A549 (cell line): Measurements from ENCODE around the gene ARHGAP4. TPM values are rescaled to one million over a fixed set of nuclear protein-coding genes. Genes with fewer than 3 reads are reported as not detected.

Experiments
- ATAC-seq, 2 experiments: fragments of 200-7000 bp in 1 of 2; fragments of >200 bp in 1 of 2; cut with Nextera tagmentation in 1 of 2; cut with Tn5 transposase in 1 of 2; 3 replicates each; pipeline versions ENCODE4 v1.8.0 to v1.9.1; 2018 to 2020; ENCODE audit warnings: mild to moderate bottlenecking in 1 of 2, moderate library complexity in 1 of 2
- CTCF ChIA-PET: fragments of 300-600 bp; sonication (Branson Sonifier 250); formaldehyde crosslinking; extraction: SDS; loops from one replicate; lab custom pipeline; 2021; ENCODE audit warnings: antibody characterized with exemption, inconsistent platforms; lab: Yijun Ruan, JAX
- POLR2A ChIA-PET: fragments of 350-600 bp; formaldehyde crosslinking; extraction: SDS; loops from one replicate; lab custom pipeline; 2021; ENCODE audit warnings: antibody characterized with exemption, inconsistent platforms; lab: Yijun Ruan, JAX
- DNase-seq, 2 experiments: peaks; one replicate each; pipeline versions ENCODE4 v3.0.0 to v3.0.0-alpha.2; 2011 to 2016; ENCODE audit warnings: low read depth in 1 of 2, low spot score in 1 of 2
- FAIRE-seq: peaks from 2 replicates; lab custom pipeline; 2011; peaks lifted over from hg19 to GRCh38; lab: Jason Lieb, UNC
- H3K27ac ChIP-seq, 2 experiments: fragments of >200 bp; sonication (Bioruptor Twin); formaldehyde crosslinking; 3 replicates each; pipeline ENCODE4 v1.5.1; 2016 to 2017
- H3K4me1 ChIP-seq: fragments of >200 bp; sonication (Bioruptor Twin); formaldehyde crosslinking; 3 replicates; pipeline ENCODE4 v1.6.1; 2016
- H3K4me2 ChIP-seq: fragments of >200 bp; sonication (Bioruptor Twin); formaldehyde crosslinking; 3 replicates; pipeline ENCODE4 v1.6.1; 2016
- H3K4me3 ChIP-seq: fragments of >200 bp; sonication (Bioruptor Twin); formaldehyde crosslinking; 3 replicates; pipeline ENCODE4 v1.5.1; 2016
- H3K9me3 ChIP-seq: fragments of >200 bp; sonication (Bioruptor Twin); formaldehyde crosslinking; 3 replicates; pipeline ENCODE4 v1.6.1; 2016
- ATOH8 ChIP-seq: fragments of 250-450 bp; sonication (Bioruptor Pico); IDR thresholded peaks from 2 replicates; pipeline ENCODE4 v1.5.0; 2020; ENCODE audit warnings: low read depth, mild to moderate bottlenecking, moderate library complexity
- BHLHE40 ChIP-seq: IDR thresholded peaks from 2 replicates; pipeline ENCODE4 v1.6.1; 2012; ENCODE audit warnings: low read depth, low read length, inconsistent platforms
- CHD2 ChIP-seq: fragments of 150-350 bp; IDR thresholded peaks from 2 replicates; pipeline ENCODE4 v1.6.1; 2014; ENCODE audit warnings: low read length; ENCODE audit not compliant: partially characterized antibody
- CTCF ChIP-seq: fragments of >200 bp; sonication (Bioruptor Twin); formaldehyde crosslinking; IDR thresholded peaks from 3 replicates; pipeline ENCODE4 v1.5.1; 2016
- EHF ChIP-seq: fragments of 250-450 bp; sonication (Bioruptor Pico); IDR thresholded peaks from 2 replicates; pipeline ENCODE4 v1.5.0; 2020; ENCODE audit warnings: mild to moderate bottlenecking
- ELK1 ChIP-seq: fragments of 150-350 bp; IDR thresholded peaks from 2 replicates; pipeline ENCODE4 v1.6.1; 2014; ENCODE audit warnings: low read depth, mild to moderate bottlenecking, low read length
- FOSB ChIP-seq: fragments of 250-450 bp; sonication (Bioruptor Pico); IDR thresholded peaks from 2 replicates; pipeline ENCODE4 v1.5.0; 2020; ENCODE audit warnings: mild to moderate bottlenecking, moderate library complexity
- FOSL2 ChIP-seq, 2 experiments: fragments of 450-650 bp in 1 of 2; fragments of >200 bp in 1 of 2; sonication (Bioruptor Twin) in 1 of 2; formaldehyde crosslinking; IDR thresholded peaks; 2 replicates each; pipeline versions ENCODE4 v1.5.0 to v1.6.1; 2016 to 2020; ENCODE audit warnings: mild to moderate bottlenecking in 1 of 2, moderate library complexity in 1 of 2
- GATA3 ChIP-seq: IDR thresholded peaks from 2 replicates; pipeline ENCODE4 v1.6.1; 2012; ENCODE audit warnings: borderline replicate concordance
- HDAC2 ChIP-seq: fragments of 200-600 bp; sonication (generic); IDR thresholded peaks from 2 replicates; pipeline ENCODE4 v1.6.1; 2016
- HEYL ChIP-seq: fragments of 250-450 bp; sonication (Bioruptor Pico); IDR thresholded peaks from 2 replicates; pipeline ENCODE4 v1.8.0; 2021; ENCODE audit warnings: mild to moderate bottlenecking, moderate library complexity
- HMGXB4 ChIP-seq: fragments of 250-450 bp; sonication (Bioruptor Pico); IDR thresholded peaks from 2 replicates; pipeline ENCODE4 v1.5.0; 2021; ENCODE audit warnings: mild to moderate bottlenecking, moderate library complexity, borderline replicate concordance
- JUNB ChIP-seq: fragments of >200 bp; sonication (Bioruptor Twin); formaldehyde crosslinking; IDR thresholded peaks from 2 replicates; pipeline ENCODE4 v1.6.1; 2016
- MAX ChIP-seq: IDR thresholded peaks from 2 replicates; pipeline ENCODE4 v1.6.1; 2012
- PHF8 ChIP-seq: fragments of 200-600 bp; sonication (generic); IDR thresholded peaks from 2 replicates; pipeline ENCODE4 v1.6.1; 2016; ENCODE audit warnings: low read depth, mild to moderate bottlenecking, antibody characterized with exemption, moderate library complexity, borderline replicate concordance
- RCOR1 ChIP-seq: fragments of 150-350 bp; IDR thresholded peaks from 2 replicates; pipeline ENCODE4 v1.6.1; 2014; ENCODE audit warnings: antibody characterized with exemption, low read length, low read depth
- REST ChIP-seq: fragments of 200-600 bp; sonication (generic); IDR thresholded peaks from 2 replicates; pipeline ENCODE4 v1.6.1; 2016; ENCODE audit warnings: antibody characterized with exemption, mild to moderate bottlenecking, moderate library complexity
- RNF2 ChIP-seq: fragments of 200-600 bp; sonication (generic); IDR thresholded peaks from 2 replicates; pipeline ENCODE4 v1.6.1; 2016; ENCODE audit warnings: low read depth, mild to moderate bottlenecking, antibody characterized with exemption, moderate library complexity, borderline replicate concordance
- TP53 ChIP-seq: fragments of 250-450 bp; sonication (Bioruptor Pico); IDR thresholded peaks from 2 replicates; pipeline ENCODE4 v1.5.0; 2021; ENCODE audit warnings: mild to moderate bottlenecking, moderate library complexity
- ZNF302 ChIP-seq: fragments of 250-450 bp; sonication (Bioruptor Pico); IDR thresholded peaks from 2 replicates; pipeline ENCODE4 v1.9.0; 2021; ENCODE audit warnings: inconsistent platforms, mild to moderate bottlenecking, moderate library complexity
- ZSCAN20 ChIP-seq: fragments of 250-450 bp; sonication (Bioruptor Pico); IDR thresholded peaks from 2 replicates; pipeline ENCODE4 v1.8.0; 2022; ENCODE audit warnings: mild to moderate bottlenecking, moderate library complexity
- whole genome bisulfite sequencing: methylation state at CpG from one replicate; pipeline ENCODE4 v1.1.6; 2017; ENCODE audit errors: missing lambda C conversion rate; 5-methylcytosine and 5-hydroxymethylcytosine counted together
- polyA plus RNA-seq, 4 experiments: library from polyadenylated mRNA; depleted of rRNA in 3 of 4; stranded (reverse); fragments of >200 nt; fragmentation: RNase III in 1 of 4; extraction: RNeasy Plus Mini Kit Qiagen cat#74134 plus additional on column Dnase treatment in 1 of 4; gene quantifications; 2 replicates in 3 of 4; 3 replicates in 1 of 4; pipeline ENCODE4 v1.2.3, GENCODE V29; 2011 to 2017

ARHGAP4 gene
- polyA plus RNA-seq, 2 of the 4 experiments (the other 2 are of a cell fraction) = 0.78 to 0.98 TPM

- TF ChIP-seq HDAC2 (no peak), RCOR1 (no peak), JUNB (no peak)
- TF ChIP-seq, all 56 proteins: peak for 0
- no peak for FAIRE-seq
- ChIA-PET CTCF (interaction anchor here (0.6 to 17.9 kb wide), 6 partner anchors 9 to 1003 kb away, joined by 5 to 363 read pairs (median 28); partner anchors contain the start of genes ARHGAP4, NAA10 and PLXNB3), POLR2A (no interaction called here)
- no peak for DNase-seq
- 73% methylated on average over 15 of the region's 31 CpGs for WGBS
- H3K27ac ChIP-seq = no peak within 1 kb of the TSS
- H3K4me1 ChIP-seq = peaks cover 3% of the 10 kb centered on the region; the same call in 1 of the 3 replicates
- no peaks in the 10 kb centered on the region for H3K9me3 ChIP-seq
- no peak for ATAC-seq
- H3K4me3 ChIP-seq = no peak within 1 kb of the TSS
- H3K4me2 ChIP-seq = no peak within 1 kb of the TSS
These were observed 18.2 kb upstream of the ARHGAP4 start, which contains the start of gene RENBP for GRCh38 chrX:153944140-153944799. Gene RENBP (minus strand): TSS chrX:153944643. CDS start chrX:153944610, 33 bp downstream.

- ATAC-seq (no peak), DNase-seq (no peak), FAIRE-seq (no peak)
- H3K4me3 ChIP-seq = no peak overlapping the region
- no peak overlapping the region for H3K4me2 ChIP-seq
- ChIA-PET POLR2A (interaction anchor here (0.6 kb wide), 1 partner anchor 206 kb away, joined by 5 read pairs; no protein-coding TSS in a partner anchor), CTCF (interaction anchor here (17.9 to 25.1 kb wide), 2 partner anchors 4 to 12 kb away, joined by 363 read pairs; partner anchors contain the start of genes ARHGAP4, NAA10 and RENBP)
- 80% methylated on average over 16 of the region's 23 CpGs for WGBS
- no peak overlapping the region for H3K27ac ChIP-seq
- TF ChIP-seq GATA3 = no peak
- TF ChIP-seq FOSB (CRISPR knock-in tag) = no peak
- no peak for TF ChIP-seq TP53 (CRISPR knock-in tag)
- TF ChIP-seq JUNB = no peak
- no peak for TF ChIP-seq ZSCAN20
- TF ChIP-seq HDAC2 = no peak
- TF ChIP-seq FOSL2 (IDR thresholded peaks at IDR 0.05) = no peak
- TF ChIP-seq FOSL2 (CRISPR knock-in tag; IDR thresholded peaks at IDR 0.05) = no peak
- TF ChIP-seq CTCF = no peak
- no peak for TF ChIP-seq HMGXB4 (CRISPR knock-in tag)
- TF ChIP-seq BHLHE40 = no peak
- no peak for TF ChIP-seq ZNF302 (CRISPR knock-in tag)
- TF ChIP-seq CHD2 = no peak
- TF ChIP-seq ATOH8 = no peak
- TF ChIP-seq HEYL (CRISPR knock-in tag) = no peak
- TF ChIP-seq PHF8 = no peak
- TF ChIP-seq REST = no peak
- no peak for TF ChIP-seq MAX
- TF ChIP-seq RNF2 = no peak
- no peak for TF ChIP-seq ELK1
- no peak for TF ChIP-seq EHF (CRISPR knock-in tag)
- no peaks in the 10 kb centered on the region for H3K4me1 ChIP-seq
- H3K9me3 ChIP-seq = no peaks in the 10 kb centered on the region
These were observed 15.5 kb upstream of the ARHGAP4 start for GRCh38 chrX:153941336-153942252.
